ENCODE measurements around the gene KLK3.

DNA sequence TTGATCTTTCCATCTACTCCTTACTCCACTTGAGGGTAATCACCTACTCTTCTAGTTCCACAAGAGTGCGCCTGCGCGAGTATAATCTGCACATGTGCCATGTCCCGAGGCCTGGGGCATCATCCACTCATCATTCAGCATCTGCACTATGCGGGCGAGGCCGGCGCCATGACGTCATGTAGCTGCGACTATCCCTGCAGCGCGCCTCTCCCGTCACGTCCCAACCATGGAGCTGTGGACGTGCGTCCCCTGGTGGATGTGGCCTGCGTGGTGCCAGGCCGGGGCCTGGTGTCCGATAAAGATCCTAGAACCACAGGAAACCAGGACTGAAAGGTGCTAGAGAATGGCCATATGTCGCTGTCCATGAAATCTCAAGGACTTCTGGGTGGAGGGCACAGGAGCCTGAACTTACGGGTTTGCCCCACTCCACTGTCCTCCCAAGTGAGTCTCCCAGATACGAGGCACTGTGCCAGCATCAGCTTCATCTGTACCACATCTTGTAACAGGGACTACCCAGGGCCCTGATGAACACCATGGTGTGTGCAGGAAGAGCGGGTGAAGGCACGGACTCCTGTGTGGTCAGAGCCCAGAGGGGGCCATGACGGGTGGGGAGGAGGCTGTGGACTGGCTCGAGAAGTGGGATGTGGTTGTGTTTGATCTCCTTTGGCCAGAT is 15.8 kb downstream of the KLK3 start:
- TF ChIP-seq, protein P1, sequence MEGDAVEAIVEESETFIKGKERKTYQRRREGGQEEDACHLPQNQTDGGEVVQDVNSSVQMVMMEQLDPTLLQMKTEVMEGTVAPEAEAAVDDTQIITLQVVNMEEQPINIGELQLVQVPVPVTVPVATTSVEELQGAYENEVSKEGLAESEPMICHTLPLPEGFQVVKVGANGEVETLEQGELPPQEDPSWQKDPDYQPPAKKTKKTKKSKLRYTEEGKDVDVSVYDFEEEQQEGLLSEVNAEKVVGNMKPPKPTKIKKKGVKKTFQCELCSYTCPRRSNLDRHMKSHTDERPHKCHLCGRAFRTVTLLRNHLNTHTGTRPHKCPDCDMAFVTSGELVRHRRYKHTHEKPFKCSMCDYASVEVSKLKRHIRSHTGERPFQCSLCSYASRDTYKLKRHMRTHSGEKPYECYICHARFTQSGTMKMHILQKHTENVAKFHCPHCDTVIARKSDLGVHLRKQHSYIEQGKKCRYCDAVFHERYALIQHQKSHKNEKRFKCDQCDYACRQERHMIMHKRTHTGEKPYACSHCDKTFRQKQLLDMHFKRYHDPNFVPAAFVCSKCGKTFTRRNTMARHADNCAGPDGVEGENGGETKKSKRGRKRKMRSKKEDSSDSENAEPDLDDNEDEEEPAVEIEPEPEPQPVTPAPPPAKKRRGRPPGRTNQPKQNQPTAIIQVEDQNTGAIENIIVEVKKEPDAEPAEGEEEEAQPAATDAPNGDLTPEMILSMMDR (IDR thresholded peaks at IDR 0.05; ENCODE audit: insufficient read depth, low read length): no peak
- TF ChIP-seq, protein P2, sequence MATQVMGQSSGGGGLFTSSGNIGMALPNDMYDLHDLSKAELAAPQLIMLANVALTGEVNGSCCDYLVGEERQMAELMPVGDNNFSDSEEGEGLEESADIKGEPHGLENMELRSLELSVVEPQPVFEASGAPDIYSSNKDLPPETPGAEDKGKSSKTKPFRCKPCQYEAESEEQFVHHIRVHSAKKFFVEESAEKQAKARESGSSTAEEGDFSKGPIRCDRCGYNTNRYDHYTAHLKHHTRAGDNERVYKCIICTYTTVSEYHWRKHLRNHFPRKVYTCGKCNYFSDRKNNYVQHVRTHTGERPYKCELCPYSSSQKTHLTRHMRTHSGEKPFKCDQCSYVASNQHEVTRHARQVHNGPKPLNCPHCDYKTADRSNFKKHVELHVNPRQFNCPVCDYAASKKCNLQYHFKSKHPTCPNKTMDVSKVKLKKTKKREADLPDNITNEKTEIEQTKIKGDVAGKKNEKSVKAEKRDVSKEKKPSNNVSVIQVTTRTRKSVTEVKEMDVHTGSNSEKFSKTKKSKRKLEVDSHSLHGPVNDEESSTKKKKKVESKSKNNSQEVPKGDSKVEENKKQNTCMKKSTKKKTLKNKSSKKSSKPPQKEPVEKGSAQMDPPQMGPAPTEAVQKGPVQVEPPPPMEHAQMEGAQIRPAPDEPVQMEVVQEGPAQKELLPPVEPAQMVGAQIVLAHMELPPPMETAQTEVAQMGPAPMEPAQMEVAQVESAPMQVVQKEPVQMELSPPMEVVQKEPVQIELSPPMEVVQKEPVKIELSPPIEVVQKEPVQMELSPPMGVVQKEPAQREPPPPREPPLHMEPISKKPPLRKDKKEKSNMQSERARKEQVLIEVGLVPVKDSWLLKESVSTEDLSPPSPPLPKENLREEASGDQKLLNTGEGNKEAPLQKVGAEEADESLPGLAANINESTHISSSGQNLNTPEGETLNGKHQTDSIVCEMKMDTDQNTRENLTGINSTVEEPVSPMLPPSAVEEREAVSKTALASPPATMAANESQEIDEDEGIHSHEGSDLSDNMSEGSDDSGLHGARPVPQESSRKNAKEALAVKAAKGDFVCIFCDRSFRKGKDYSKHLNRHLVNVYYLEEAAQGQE (IDR thresholded peaks at IDR 0.05; ENCODE audit: insufficient replicate concordance, low read depth): no peak
- TF ChIP-seq POLR2AphosphoS5 (IDR thresholded peaks at IDR 0.05; ENCODE audit: low read depth) (no peak), SPI1 (IDR thresholded peaks at IDR 0.05; ENCODE audit: borderline replicate concordance, low read depth) (no peak)

All from HL-60 (cell line).